ENCODE measurements around the gene TRIM14.

DNA sequence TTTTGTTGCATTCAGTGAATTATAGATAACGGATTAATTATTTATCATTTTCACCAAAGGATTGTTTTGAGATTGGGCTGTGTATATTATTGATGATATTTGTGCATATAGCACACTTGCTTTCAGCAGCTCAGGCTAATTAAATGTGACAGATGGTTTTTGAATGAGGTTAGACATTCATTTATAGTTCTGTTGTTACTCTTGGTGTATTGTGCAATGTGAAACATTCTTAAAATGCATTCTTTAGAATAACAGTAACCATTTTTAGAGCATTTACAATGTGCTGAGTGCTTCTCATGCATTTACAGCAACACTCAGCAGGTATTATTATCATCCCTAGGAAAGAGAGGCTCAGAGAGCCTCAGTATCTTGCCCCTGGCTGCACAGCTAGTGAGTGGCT is 38.7 kb downstream of the TRIM14 start:
- TF ChIP-seq, protein P1, sequence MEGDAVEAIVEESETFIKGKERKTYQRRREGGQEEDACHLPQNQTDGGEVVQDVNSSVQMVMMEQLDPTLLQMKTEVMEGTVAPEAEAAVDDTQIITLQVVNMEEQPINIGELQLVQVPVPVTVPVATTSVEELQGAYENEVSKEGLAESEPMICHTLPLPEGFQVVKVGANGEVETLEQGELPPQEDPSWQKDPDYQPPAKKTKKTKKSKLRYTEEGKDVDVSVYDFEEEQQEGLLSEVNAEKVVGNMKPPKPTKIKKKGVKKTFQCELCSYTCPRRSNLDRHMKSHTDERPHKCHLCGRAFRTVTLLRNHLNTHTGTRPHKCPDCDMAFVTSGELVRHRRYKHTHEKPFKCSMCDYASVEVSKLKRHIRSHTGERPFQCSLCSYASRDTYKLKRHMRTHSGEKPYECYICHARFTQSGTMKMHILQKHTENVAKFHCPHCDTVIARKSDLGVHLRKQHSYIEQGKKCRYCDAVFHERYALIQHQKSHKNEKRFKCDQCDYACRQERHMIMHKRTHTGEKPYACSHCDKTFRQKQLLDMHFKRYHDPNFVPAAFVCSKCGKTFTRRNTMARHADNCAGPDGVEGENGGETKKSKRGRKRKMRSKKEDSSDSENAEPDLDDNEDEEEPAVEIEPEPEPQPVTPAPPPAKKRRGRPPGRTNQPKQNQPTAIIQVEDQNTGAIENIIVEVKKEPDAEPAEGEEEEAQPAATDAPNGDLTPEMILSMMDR (IDR thresholded peaks at IDR 0.05) = no peak
- no peak for TF ChIP-seq POLR2A (IDR thresholded peaks at IDR 0.05)

Data from right lobe of liver (tissue), 4 donors.